ENCODE data around the gene ZNF367. TPM values are rescaled to one million over a fixed set of nuclear protein-coding genes. Genes with fewer than 3 reads are reported as not detected.
"Not testable (repeated sequence)": the region's sequence is repeated elsewhere in the genome, so short reads cannot be mapped to it uniquely, and the experiment has no call there.

Gene ZNF367
- polyA plus RNA-seq, 1 donor = 5.2 TPM

GRCh38 chr9:96400132-96400910, 17.8 kb downstream of the ZNF367 start:
- DNase-seq (ENCODE audit: low read depth) = no peak

GRCh38 chr9:96399325-96399633, 18.9 kb downstream of the ZNF367 start:
- DNase-seq (ENCODE audit: low read depth) = no peak

DNA sequence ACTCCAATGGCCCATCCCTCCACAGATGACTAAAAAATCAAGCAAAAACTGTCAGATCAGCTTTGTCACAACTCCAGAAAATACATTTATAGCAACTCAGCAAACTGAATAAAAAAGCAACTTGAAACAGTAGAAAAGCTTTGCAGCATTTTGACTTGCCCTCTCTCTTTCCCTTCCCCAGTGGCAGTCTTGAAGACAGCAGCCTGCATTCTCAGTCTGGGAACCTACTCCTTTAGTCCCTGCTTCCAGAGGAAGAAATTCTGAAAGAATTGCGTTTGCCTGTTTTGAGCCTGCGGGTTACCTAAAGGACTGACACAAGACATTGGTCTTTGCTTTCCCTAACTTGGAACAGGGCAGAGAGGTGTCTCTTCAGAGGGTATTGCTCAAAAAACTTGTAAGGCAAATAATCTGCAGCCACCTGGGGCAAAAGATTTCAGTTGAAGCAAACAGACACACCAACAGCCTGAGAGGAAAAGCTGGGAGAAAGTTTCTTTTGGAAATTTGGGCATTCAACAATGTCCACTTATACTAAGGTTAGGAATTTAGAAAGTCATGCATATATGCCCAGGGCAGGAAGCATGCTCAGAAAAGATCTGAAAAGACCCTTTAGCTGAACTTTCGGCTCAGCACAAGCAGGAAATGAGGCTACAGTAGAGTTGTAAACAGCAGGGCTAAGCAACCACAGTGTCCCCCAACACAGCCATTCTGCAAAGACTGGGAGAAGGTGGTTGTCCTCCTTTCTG, 19.4 kb downstream of the ZNF367 start:
- no peak for DNase-seq (ENCODE audit: low read depth)

DNA sequence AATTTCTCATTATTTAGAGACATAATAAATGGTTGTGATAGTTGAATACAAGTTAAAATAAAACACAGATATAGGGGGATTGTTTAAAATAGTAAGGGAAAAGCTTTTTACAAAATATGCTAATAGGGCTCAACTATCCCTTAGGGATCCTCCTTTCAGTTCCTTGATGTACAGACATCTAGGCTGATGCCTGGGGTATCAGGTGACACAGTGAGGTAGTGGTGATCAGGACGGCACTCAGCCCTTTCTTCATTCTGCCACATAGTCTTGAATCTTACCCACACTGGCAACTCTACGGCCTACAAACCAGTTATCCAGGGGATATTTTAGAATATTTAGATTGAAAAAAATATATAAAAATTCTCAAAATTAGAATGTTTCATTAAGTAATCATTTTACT, 22.2 kb downstream of the ZNF367 start:
- no peak for DNase-seq (ENCODE audit: low read depth)

DNA sequence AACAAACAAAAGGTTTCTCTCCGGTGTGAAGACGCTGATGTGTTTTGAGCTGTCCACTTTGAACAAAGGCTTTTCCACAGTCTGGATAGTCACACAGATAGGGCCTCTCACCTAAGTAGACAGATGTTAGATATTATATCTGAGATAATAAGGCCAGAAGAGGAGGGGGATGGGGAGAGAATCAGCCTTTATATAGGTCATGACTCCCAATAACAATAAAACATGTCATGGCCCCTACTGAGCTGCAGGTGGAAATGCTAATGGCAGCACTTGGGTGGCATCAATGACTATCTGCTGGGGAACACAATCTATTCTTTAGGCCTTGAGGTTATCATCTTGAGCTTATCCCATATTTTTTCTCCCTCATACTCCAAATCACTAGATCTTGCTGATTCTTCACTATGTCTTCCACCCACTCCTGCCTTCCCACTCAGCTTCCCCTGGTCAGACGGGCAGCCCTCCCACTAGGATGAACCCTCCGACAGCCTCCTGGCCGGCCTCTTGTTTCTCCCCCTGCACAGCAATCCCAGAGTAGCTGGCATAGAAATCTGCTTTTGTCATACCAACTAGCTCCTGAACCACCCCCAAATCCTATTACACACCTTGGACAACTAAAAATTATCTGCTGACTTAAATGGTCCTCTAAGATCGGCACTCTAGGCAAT, 23.2 kb downstream of the ZNF367 start:
- DNase-seq (ENCODE audit: low read depth) = no peak

GRCh38 chr9:96392263-96392662, 25.9 kb downstream of the ZNF367 start:
- no peak for DNase-seq (ENCODE audit: low read depth)

GRCh38 chr9:96391021-96391765, 27.0 kb downstream of the ZNF367 start:
- no peak for DNase-seq (ENCODE audit: low read depth)

- no peak for DNase-seq (ENCODE audit: low read depth)
Measured at GRCh38 chr9:96388144-96388543, 30.0 kb downstream of the ZNF367 start.

DNA sequence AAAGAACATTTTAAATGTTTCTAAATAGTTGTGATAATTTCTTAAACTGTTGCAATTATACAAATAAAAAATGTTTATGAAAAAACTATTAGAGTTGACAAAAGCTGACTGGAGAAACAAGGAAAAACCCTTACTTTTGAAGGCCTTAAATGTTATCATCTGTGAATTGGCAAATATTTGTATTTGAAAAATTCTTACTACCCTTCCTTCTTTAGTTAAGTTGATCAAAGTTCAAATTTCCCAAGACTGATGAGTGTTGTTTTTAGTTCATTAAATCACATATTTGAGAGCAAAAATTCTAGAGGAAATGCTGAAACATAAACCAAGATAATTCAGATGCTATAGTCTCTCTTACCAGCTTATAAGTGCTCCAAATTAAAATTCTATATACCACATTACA, 32.0 kb downstream of the ZNF367 start:
- DNase-seq (ENCODE audit: low read depth) = no peak

DNA sequence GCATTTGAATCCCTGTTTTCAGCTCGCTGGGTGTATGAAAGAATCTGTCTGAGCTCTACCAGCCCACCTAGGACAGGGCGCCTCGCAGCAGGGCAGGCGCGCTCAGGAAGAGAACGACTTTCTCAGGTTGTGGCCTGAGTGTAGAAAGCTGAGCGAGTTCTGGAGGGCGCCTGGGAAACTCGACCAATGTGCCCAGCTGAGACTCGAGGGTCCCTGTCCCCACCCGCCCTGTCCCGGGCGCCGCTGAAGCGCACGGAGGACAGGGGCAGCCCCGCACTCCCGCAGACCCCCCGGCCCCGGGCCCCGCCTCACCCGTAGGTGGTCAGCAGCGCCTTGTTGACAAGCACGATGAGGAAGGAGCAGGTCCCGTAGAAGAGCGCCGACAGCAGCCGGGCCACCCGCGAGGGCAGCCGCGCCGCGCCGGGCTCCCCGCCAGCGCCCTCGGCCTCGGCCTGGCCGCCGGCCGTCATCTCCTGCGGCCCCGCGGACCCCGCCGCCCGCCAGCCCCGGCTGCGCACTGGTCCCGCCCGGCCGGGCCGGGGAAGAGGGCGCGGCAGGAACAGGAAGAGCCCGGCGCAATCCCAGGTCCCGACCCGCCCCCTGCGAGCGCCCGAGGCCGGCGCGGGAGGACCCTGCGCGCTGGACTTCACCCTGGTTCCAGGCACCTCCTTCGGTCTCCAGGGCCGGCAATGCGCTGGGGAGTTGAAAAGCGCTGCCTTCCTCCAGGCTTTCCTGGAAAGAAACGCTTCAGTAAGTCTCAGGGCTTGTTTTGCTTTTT, 34.8 kb downstream of the ZNF367 start, which contains the start of gene SLC35D2:
Gene SLC35D2 (minus strand): TSS at position 547 of the 778 bp plus-strand sequence. CDS start 77 bp downstream, at position 470.
- no peak for DNase-seq (ENCODE audit: low read depth)

DNA sequence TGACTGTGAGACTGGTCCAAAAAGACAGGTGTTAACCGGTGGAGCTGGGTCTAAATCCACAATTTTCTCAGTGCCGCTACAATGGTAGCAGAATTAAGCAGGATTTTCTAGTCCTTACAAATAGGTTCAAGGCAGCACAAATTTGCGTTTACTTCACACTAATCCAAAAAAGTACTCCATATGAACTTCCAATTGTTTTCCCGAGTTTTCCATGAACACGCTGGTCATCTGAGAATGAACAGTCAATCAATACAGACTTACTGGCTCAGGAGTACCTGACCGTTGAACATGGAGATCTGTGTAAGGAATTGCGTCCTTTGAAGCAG, 35.4 kb downstream of the ZNF367 start:
- no peak for DNase-seq (ENCODE audit: low read depth)

GRCh38 chr9:96382175-96382574, 36.0 kb downstream of the ZNF367 start:
- DNase-seq (ENCODE audit: low read depth) = no peak

DNA sequence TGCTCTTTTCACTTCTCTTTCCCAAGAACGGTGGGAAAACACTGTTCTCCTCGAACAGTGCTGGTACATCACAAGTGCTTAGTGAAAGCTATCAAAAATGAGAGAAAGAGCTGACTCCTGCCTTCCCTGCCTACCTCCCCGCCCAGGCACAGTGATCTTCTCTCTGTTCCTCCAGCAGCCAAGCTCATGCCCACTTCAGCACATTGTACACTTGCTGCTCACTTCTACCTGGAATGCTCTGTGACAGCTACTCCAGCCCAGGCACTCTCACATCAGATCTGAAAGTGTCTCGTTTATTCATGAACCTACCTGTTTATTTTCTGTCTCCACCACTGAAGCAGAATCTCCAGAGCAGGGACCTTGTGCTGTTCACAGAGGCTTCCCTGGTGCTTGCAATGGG, 36.5 kb downstream of the ZNF367 start:
- DNase-seq (ENCODE audit: low read depth) = no peak

GRCh38 chr9:96381125-96381524, 37.0 kb downstream of the ZNF367 start:
- DNase-seq (ENCODE audit: low read depth) = no peak

GRCh38 chr9:96379461-96379860, 38.7 kb downstream of the ZNF367 start:
- no peak for DNase-seq (ENCODE audit: low read depth)

GRCh38 chr9:96378187-96378586, 40.0 kb downstream of the ZNF367 start:
- DNase-seq (ENCODE audit: low read depth) = no peak

GRCh38 chr9:96376891-96377874, 41.0 kb downstream of the ZNF367 start:
- DNase-seq (ENCODE audit: low read depth) = no peak

DNA sequence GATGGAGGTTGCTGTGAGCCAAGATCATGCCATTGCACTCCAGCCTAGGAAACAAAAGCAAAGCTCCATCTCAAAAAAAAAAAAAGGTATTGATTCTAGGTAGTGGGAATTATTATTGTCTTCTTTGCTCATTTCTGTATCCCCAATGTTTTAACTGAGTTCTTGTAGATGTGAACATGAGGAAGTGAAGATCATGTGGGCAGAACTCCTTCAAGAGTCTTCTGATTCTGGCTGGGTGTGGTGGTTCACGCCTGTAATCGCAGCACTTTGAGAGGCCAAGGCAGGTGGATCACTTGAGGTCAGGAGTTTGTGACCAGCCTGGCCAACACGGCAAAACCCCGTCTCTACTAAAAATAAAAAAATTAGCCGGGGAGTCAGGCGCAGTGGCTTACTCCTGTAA, 42.7 kb downstream of the ZNF367 start:
- DNase-seq (ENCODE audit: low read depth) = not testable (repeated sequence)

DNA sequence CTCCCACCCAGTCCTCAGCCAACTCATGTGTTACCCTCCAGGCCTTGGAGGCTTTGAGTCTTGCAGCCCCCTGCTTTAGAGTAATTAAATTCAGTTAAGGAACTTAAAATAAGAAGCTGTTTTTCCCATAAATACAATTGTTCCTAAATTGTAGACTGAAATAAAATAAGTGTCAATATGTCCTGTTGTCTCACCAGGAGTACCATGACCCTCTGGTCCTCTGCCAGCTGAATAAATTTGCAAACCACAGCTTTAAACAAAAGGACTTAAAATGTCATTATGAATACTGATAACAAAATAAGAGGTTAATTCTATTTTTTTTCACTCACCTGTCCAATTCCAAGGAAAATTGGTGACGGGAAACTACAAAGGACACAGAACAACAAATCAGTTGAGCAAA, 50.2 kb downstream of the ZNF367 start:
- DNase-seq (ENCODE audit: low read depth) = no peak

Measured in forelimb muscle (tissue), 1 donor.